Measurements from ENCODE around the gene RFX3. TPM values are rescaled to one million over a fixed set of nuclear protein-coding genes. Genes with fewer than 3 reads are reported as not detected.
A peak's percentile ranks its signal among the peaks of the same experiment; 100 is the strongest.

Gene RFX3
- total and polyA plus RNA-seq, 2 donors (not counting 1 experiment from before 2014, with no cell fraction given): 2.8 to 3.1 TPM

DNA sequence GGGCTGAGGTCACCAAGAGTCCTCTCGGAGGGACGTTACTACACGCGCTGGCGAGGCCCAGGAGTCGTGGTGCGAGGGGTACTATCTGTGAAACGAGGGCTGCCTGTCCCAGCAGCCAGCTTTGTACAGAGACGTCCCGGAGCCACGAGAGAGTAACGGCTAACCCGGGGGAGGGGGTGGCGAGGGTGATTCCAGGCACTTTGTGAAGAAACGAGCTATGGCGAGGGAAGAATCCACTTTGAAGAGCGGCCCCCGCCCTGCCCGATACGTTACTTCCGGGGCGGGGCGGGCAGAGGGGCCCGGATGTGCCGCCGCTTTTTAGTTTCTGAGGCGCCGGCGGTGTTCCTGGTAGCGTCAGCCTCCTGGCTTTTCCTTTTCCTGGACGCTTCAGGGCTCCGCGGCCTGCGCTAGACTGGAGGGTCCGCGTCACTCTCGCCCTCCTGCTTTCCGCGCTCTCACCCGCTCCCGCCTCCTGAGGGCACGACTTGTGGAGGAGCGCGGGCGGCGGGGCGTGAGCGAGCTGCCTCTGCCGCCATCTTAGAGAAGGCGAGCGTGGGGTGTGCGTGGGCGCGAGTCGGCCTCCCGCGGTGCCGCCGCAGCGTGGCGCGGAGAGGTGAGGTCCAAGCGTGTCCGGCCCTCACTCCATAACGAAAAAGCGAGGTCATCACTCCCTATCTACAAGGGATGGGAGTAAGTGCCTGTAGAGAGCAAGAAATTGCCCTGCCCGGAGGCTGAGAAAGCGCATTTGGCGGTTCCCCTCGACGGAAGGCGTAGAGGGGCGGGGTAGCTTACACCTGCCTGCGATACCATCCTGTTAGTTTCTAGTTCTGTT, 580 bp upstream of the RFX3 start:
- Histone ChIP-seq H3K9ac (ENCODE audit: insufficient read depth, low read length) (peak overlapping the region; percentile 100), H4K20me1 (ENCODE audit: control insufficient read depth, extremely low read depth, insufficient read depth, low read length) (no peaks in the 10 kb centered on the region), H3K4me1 (ENCODE audit: control insufficient read depth, extremely low read depth, insufficient read depth, low read length) (no peaks in the 10 kb centered on the region), H3K4me2 (ENCODE audit: extremely low read depth, insufficient read depth, low read length) (peak overlapping the region; percentile 95), H3K9me3 (ENCODE audit: control insufficient read depth, insufficient read depth, low read depth, low read length) (no peaks in the 10 kb centered on the region), H2AFZ (ENCODE audit: low read length) (peak overlapping the region; percentile 83), H3K36me3 (ENCODE audit: control insufficient read depth, insufficient read depth, low read length) (no peaks in the 10 kb centered on the region), H3K27me3 (ENCODE audit: control insufficient read depth, insufficient read depth, low read length) (no peaks in the 10 kb centered on the region), H3K79me2 (ENCODE audit: control insufficient read depth, insufficient read depth, low read length) (peaks cover 13% of the 10 kb centered on the region), H3K27ac (ENCODE audit: insufficient read depth, low read length) (peak overlapping the region; percentile 100), H3K4me3 (replicated peaks in 1 of 4; ENCODE audit: control extremely low read depth in 1 of 4, insufficient read depth in 1 of 4, low read depth in 3 of 4, low read length in 4 of 4) (peak overlapping the region; percentile 84 to 95 (median 90))
- no peak for TF ChIP-seq EZH2 (IDR thresholded peaks at IDR 0.05; ENCODE audit: low read length, missing control alignments)
- peak; percentile 83 to 87 for DNase-seq (ENCODE audit: low read depth in 2 of 2)

DNA sequence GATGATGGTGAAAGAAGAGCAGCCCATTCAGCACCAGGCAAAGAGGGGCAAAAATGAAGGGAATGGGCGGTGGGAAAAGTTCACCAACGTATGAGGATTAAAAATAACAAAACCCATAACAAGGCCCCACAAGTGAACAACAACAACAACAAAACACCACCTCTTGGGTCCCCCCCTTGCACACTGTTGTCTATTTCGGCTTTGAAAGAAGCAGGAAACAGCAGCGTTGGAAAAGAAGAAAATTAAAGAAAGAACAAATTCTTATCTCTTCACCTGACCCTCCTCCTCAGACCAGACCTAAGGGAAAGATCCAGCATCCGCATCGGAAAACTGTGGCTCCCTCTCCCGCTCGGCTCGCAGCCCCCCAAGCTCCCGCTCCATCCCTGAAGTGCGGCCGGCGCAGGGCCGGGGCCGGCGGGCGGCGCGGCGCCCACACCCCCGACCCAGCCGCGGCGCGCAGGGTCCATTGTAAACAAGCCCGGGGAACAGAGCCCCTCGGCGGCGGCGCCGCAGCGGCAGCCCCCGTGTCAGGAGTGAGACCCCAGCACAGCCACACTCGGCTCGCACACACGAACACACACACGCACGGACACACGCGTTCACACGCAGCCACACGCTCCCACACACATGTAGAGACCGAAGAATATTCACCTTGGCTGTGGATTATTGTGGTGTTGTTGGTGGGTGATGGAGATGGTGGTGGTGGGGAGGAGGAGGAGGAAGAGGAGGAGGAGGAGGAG, 535 bp downstream of the RFX3 start:
- H4K20me1 ChIP-seq (ENCODE audit: control insufficient read depth, extremely low read depth, insufficient read depth, low read length): no peaks in the 10 kb centered on the region
- DNase-seq (ENCODE audit: low read depth in 2 of 2): no peak
- peaks cover 13% of the 10 kb centered on the region for H3K79me2 ChIP-seq (ENCODE audit: control insufficient read depth, insufficient read depth, low read length)
- no peaks in the 10 kb centered on the region for H3K27me3 ChIP-seq (ENCODE audit: control insufficient read depth, insufficient read depth, low read length)
- H3K4me2 ChIP-seq (ENCODE audit: extremely low read depth, insufficient read depth, low read length): peak overlapping the region; percentile 71
- H3K4me3 ChIP-seq (replicated peaks in 1 of 4; ENCODE audit: control extremely low read depth in 1 of 4, insufficient read depth in 1 of 4, low read depth in 3 of 4, low read length in 4 of 4): peak overlapping the region; percentile 73 to 93 (median 87)
- TF ChIP-seq, protein P1, sequence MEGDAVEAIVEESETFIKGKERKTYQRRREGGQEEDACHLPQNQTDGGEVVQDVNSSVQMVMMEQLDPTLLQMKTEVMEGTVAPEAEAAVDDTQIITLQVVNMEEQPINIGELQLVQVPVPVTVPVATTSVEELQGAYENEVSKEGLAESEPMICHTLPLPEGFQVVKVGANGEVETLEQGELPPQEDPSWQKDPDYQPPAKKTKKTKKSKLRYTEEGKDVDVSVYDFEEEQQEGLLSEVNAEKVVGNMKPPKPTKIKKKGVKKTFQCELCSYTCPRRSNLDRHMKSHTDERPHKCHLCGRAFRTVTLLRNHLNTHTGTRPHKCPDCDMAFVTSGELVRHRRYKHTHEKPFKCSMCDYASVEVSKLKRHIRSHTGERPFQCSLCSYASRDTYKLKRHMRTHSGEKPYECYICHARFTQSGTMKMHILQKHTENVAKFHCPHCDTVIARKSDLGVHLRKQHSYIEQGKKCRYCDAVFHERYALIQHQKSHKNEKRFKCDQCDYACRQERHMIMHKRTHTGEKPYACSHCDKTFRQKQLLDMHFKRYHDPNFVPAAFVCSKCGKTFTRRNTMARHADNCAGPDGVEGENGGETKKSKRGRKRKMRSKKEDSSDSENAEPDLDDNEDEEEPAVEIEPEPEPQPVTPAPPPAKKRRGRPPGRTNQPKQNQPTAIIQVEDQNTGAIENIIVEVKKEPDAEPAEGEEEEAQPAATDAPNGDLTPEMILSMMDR (conservative IDR thresholded peaks at IDR 0.05 in 1 of 2, IDR thresholded peaks at IDR 0.05 in 1 of 2; ENCODE audit: low read depth in 1 of 2, low read length in 2 of 2): no peak
- no peak for TF ChIP-seq EZH2 (IDR thresholded peaks at IDR 0.05; ENCODE audit: low read length, missing control alignments)
- H3K36me3 ChIP-seq (ENCODE audit: control insufficient read depth, insufficient read depth, low read length): no peaks in the 10 kb centered on the region
- H2AFZ ChIP-seq (ENCODE audit: low read length): peak overlapping the region; percentile 85
- H3K9me3 ChIP-seq (ENCODE audit: control insufficient read depth, insufficient read depth, low read depth, low read length): no peaks in the 10 kb centered on the region
- H3K4me1 ChIP-seq (ENCODE audit: control insufficient read depth, extremely low read depth, insufficient read depth, low read length): no peaks in the 10 kb centered on the region
- peak overlapping the region; percentile 99 for H3K9ac ChIP-seq (ENCODE audit: insufficient read depth, low read length)
- peak overlapping the region; percentile 100 for H3K27ac ChIP-seq (ENCODE audit: insufficient read depth, low read length)

DNA sequence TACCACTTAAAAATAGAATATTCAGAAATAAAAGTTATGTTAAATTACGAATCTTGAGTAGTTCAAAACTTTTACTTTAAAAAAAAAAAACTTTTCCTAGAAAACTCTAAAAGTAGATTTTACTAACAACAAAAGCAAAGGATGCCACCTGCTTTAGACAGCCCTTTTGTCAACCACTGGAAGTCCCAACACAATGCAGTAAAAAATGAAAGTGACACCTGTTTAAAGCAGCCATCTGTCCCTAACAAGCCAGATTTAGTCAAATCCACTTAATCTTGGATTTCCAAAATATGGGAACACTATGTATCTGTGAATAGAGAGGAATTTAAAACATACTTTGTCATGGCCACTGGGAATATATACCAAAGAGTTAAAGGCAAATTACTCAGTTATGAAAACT, 3.8 kb downstream of the RFX3 start:
- Histone ChIP-seq H3K4me3 (replicated peaks in 1 of 4; ENCODE audit: control extremely low read depth in 1 of 4, insufficient read depth in 1 of 4, low read depth in 3 of 4, low read length in 4 of 4) (no peak overlapping the region), H3K79me2 (ENCODE audit: control insufficient read depth, insufficient read depth, low read length) (peaks cover 8% of the 10 kb centered on the region), H4K20me1 (ENCODE audit: control insufficient read depth, extremely low read depth, insufficient read depth, low read length) (no peaks in the 10 kb centered on the region), H3K9ac (ENCODE audit: insufficient read depth, low read length) (no peak overlapping the region), H3K27ac (ENCODE audit: insufficient read depth, low read length) (no peak overlapping the region), H2AFZ (ENCODE audit: low read length) (no peak overlapping the region), H3K4me1 (ENCODE audit: control insufficient read depth, extremely low read depth, insufficient read depth, low read length) (no peaks in the 10 kb centered on the region), H3K4me2 (ENCODE audit: extremely low read depth, insufficient read depth, low read length) (no peak overlapping the region), H3K36me3 (ENCODE audit: control insufficient read depth, insufficient read depth, low read length) (no peaks in the 10 kb centered on the region), H3K27me3 (ENCODE audit: control insufficient read depth, insufficient read depth, low read length) (no peaks in the 10 kb centered on the region), H3K9me3 (ENCODE audit: control insufficient read depth, insufficient read depth, low read depth, low read length) (no peaks in the 10 kb centered on the region)
- DNase-seq (ENCODE audit: low read depth in 2 of 2): no peak
- TF ChIP-seq, protein P1 (conservative IDR thresholded peaks at IDR 0.05 in 1 of 2, IDR thresholded peaks at IDR 0.05 in 1 of 2; ENCODE audit: low read depth in 1 of 2, low read length in 2 of 2): no peak
- no peak for TF ChIP-seq EZH2 (IDR thresholded peaks at IDR 0.05; ENCODE audit: low read length, missing control alignments)
